Neutrophil (primary cell): ENCODE measurements around the gene CBX7.

Experiments used
- H3K27ac ChIP-seq: fragments of 200-600 bp; sonication (generic); 2 replicates; pipeline ENCODE4 v1.5.1; 2016; ENCODE audit warnings: mild to moderate bottlenecking, moderate library complexity
- H3K27me3 ChIP-seq: fragments of 200-600 bp; sonication (generic); 2 replicates; pipeline ENCODE4 v1.6.0; 2016; ENCODE audit warnings: mild to moderate bottlenecking
- H3K36me3 ChIP-seq: fragments of 200-600 bp; sonication (generic); 2 replicates; pipeline ENCODE4 v1.5.1; 2017
- H3K4me1 ChIP-seq, 2 experiments: fragments of 200-600 bp in 1 of 2; sonication (generic) in 1 of 2; 1 replicate in 1 of 2; 2 replicates in 1 of 2; pipeline versions ENCODE4 v1.5.1 to v1.6.1; 2013 to 2016; ENCODE audit warnings: low read depth in 1 of 2, low read length in 1 of 2, mild to moderate bottlenecking in 1 of 2, moderate library complexity in 1 of 2; ENCODE audit not compliant: control insufficient read depth in 1 of 2, insufficient read depth in 1 of 2
- H3K4me3 ChIP-seq, 2 experiments: fragments of 200-600 bp in 1 of 2; sonication (generic) in 1 of 2; 1 replicate in 1 of 2; 2 replicates in 1 of 2; pipeline ENCODE4 v1.5.1; 2013 to 2016; ENCODE audit warnings: low read depth in 1 of 2, low read length in 1 of 2, mild to moderate bottlenecking in 1 of 2, moderate library complexity in 1 of 2
- H3K9me3 ChIP-seq: fragments of 200-600 bp; sonication (generic); 2 replicates; pipeline ENCODE4 v1.5.1; 2016
- TF ChIP-seq, protein P1 (sequence below): fragments of 200-600 bp; sonication (generic); IDR thresholded peaks from 2 replicates; pipeline ENCODE4 v1.5.1; 2016; ENCODE audit warnings: antibody characterized with exemption

The CBX7 gene

GRCh38 chr22:39132871-39133524 is 19.5 kb downstream of the CBX7 start:
- Histone ChIP-seq H3K27me3 (no peaks in the 10 kb centered on the region), H3K4me3 (no peak overlapping the region), H3K9me3 (no peaks in the 10 kb centered on the region), H3K4me1 (no peaks in the 10 kb centered on the region), H3K27ac (no peak overlapping the region), H3K36me3 (peaks cover 44% of the 10 kb centered on the region)
- TF ChIP-seq, protein P1, sequence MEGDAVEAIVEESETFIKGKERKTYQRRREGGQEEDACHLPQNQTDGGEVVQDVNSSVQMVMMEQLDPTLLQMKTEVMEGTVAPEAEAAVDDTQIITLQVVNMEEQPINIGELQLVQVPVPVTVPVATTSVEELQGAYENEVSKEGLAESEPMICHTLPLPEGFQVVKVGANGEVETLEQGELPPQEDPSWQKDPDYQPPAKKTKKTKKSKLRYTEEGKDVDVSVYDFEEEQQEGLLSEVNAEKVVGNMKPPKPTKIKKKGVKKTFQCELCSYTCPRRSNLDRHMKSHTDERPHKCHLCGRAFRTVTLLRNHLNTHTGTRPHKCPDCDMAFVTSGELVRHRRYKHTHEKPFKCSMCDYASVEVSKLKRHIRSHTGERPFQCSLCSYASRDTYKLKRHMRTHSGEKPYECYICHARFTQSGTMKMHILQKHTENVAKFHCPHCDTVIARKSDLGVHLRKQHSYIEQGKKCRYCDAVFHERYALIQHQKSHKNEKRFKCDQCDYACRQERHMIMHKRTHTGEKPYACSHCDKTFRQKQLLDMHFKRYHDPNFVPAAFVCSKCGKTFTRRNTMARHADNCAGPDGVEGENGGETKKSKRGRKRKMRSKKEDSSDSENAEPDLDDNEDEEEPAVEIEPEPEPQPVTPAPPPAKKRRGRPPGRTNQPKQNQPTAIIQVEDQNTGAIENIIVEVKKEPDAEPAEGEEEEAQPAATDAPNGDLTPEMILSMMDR = no peak

DNA sequence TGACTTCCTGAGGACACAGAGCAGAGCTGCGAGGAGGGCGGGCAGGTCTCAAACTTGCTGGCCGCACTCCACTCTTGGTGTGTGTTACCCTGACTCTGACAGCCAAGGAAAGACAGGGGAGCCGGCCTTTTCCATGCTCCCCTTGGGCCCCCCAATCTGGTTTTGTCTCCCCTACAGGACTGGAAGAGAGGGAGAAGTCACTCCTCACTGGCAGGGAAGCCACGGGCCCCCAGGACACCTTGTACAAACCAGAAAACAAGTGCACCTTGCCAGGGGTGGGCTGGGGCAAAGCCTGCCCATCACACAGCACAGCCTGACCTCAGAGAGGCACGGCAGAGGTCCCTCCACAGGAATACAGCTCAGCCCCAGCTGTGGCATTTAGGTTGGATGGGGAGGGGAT is 20.2 kb downstream of the CBX7 start:
- Histone ChIP-seq H3K27me3 (no peaks in the 10 kb centered on the region), H3K9me3 (no peaks in the 10 kb centered on the region), H3K4me3 (no peak overlapping the region), H3K27ac (no peak overlapping the region), H3K36me3 (peaks cover 44% of the 10 kb centered on the region), H3K4me1 (no peaks in the 10 kb centered on the region)
- TF ChIP-seq, protein P1 = no peak

GRCh38 chr22:39130892-39131855 is 21.3 kb downstream of the CBX7 start:
- Histone ChIP-seq H3K36me3 (peaks cover 44% of the 10 kb centered on the region), H3K4me3 (no peak overlapping the region), H3K27me3 (no peaks in the 10 kb centered on the region), H3K9me3 (no peaks in the 10 kb centered on the region), H3K4me1 (no peaks in the 10 kb centered on the region), H3K27ac (no peak overlapping the region)
- TF ChIP-seq, protein P1 = no peak

GRCh38 chr22:39130152-39130704 is 22.3 kb downstream of the CBX7 start:
- Histone ChIP-seq H3K4me3 (no peak overlapping the region), H3K4me1 (no peaks in the 10 kb centered on the region), H3K27me3 (no peaks in the 10 kb centered on the region), H3K9me3 (no peaks in the 10 kb centered on the region), H3K27ac (no peak overlapping the region), H3K36me3 (peaks cover 40% of the 10 kb centered on the region)
- TF ChIP-seq, protein P1 = no peak

- Histone ChIP-seq H3K36me3 (peaks cover 36% of the 10 kb centered on the region), H3K4me1 (no peaks in the 10 kb centered on the region), H3K27me3 (peaks cover under 1% of the 10 kb centered on the region), H3K9me3 (no peaks in the 10 kb centered on the region), H3K27ac (no peak overlapping the region), H3K4me3 (no peak overlapping the region)
- TF ChIP-seq, protein P1 = no peak
These were observed 22.7 kb downstream of the CBX7 start for GRCh38 chr22:39129746-39130145.
